Keratinocyte (primary cell): ENCODE results near the gene CACNA1B. TPM values are rescaled to one million over a fixed set of nuclear protein-coding genes. Genes with fewer than 3 reads are reported as not detected.

Experiments used
- DNase-seq: peaks from one replicate; pipeline ENCODE4 v3.0.0-alpha.2; 2011; ENCODE audit warnings: low read depth, missing footprints, low spot score
- FAIRE-seq: peaks from 2 replicates; lab custom pipeline; 2011; peaks lifted over from hg19 to GRCh38; lab: Jason Lieb, UNC
- H2AFZ ChIP-seq: 2 replicates; pipeline ENCODE4 v1.6.0; 2012; ENCODE audit warnings: low read length, control low read depth, inconsistent platforms; ENCODE audit not compliant: control insufficient read depth
- H3K27ac ChIP-seq: 2 replicates; pipeline ENCODE4 v1.5.1; 2011; ENCODE audit warnings: low read length; ENCODE audit not compliant: control insufficient read depth, insufficient read depth
- H3K27me3 ChIP-seq: 3 replicates; pipeline ENCODE4 v1.6.0; 2011; ENCODE audit warnings: low read length; ENCODE audit not compliant: control insufficient read depth, insufficient read depth; ENCODE audit errors: extremely low read depth
- H3K36me3 ChIP-seq, 2 experiments: 2 replicates in 1 of 2; 3 replicates in 1 of 2; pipeline ENCODE4 v1.5.1; 2011; ENCODE audit warnings: low read length in 2 of 2, mild to moderate bottlenecking in 1 of 2; ENCODE audit not compliant: control insufficient read depth in 2 of 2, insufficient read depth in 2 of 2; ENCODE audit errors: extremely low read depth in 1 of 2
- H3K4me1 ChIP-seq: 3 replicates; pipeline ENCODE4 v1.5.1; 2011; ENCODE audit warnings: low read length; ENCODE audit not compliant: control insufficient read depth, insufficient read depth; ENCODE audit errors: extremely low read depth
- H3K4me2 ChIP-seq: 3 replicates; pipeline ENCODE4 v1.6.0; 2011; ENCODE audit warnings: low read depth, low read length; ENCODE audit not compliant: control insufficient read depth, insufficient read depth; ENCODE audit errors: extremely low read depth
- H3K4me3 ChIP-seq, 3 experiments: fragments of 200-600 bp in 1 of 3; sonication (generic) in 1 of 3; 2 replicates in 2 of 3; 3 replicates in 1 of 3; pipeline ENCODE4 v1.5.1; 2011 to 2016; ENCODE audit warnings: low read length in 3 of 3, mild to moderate bottlenecking in 3 of 3, control low read depth in 2 of 3, inconsistent platforms in 1 of 3, low read depth in 1 of 3, mixed read lengths in 1 of 3, mixed run types in 1 of 3, moderate library complexity in 1 of 3; ENCODE audit not compliant: control insufficient read depth in 2 of 3, insufficient read depth in 2 of 3; ENCODE audit errors: extremely low read depth in 1 of 3
- H3K79me2 ChIP-seq: 2 replicates; pipeline ENCODE4 v1.6.0; 2012; ENCODE audit warnings: low read length; ENCODE audit not compliant: control insufficient read depth, insufficient read depth
- H3K9ac ChIP-seq: 3 replicates; pipeline ENCODE4 v1.6.0; 2011; ENCODE audit warnings: low read length; ENCODE audit not compliant: control insufficient read depth, insufficient read depth; ENCODE audit errors: extremely low read depth
- H3K9me1 ChIP-seq: 3 replicates; pipeline ENCODE4 v1.6.0; 2011; ENCODE audit warnings: low read length; ENCODE audit not compliant: control insufficient read depth, insufficient read depth; ENCODE audit errors: extremely low read depth
- H3K9me3 ChIP-seq: 2 replicates; pipeline ENCODE4 v1.5.1; 2012; ENCODE audit warnings: low read depth, low read length; ENCODE audit not compliant: control insufficient read depth
- H4K20me1 ChIP-seq: 3 replicates; pipeline ENCODE4 v1.6.0; 2011; ENCODE audit warnings: low read length; ENCODE audit not compliant: control insufficient read depth, insufficient read depth; ENCODE audit errors: extremely low read depth
- EZH2 ChIP-seq: IDR thresholded peaks from one replicate; pipeline ENCODE4 v1.6.1; 2012; ENCODE audit warnings: inconsistent platforms, mild to moderate bottlenecking, low read length, moderate library complexity
- dilution Hi-C: fragments of 300-500 bp; cut with MboI; formaldehyde crosslinking; loops from one replicate; pipeline ENCODE4 v1.7.0; 2020; ENCODE audit warnings: low sequenced_read_pairs; ENCODE audit not compliant: extremely low pct_ligation_motif_present
- polyA plus RNA-seq, 5 experiments: library from polyadenylated mRNA; depleted of rRNA in 3 of 5; stranded (reverse) in 3 of 5; stranded (forward) in 1 of 5; unstranded in 1 of 5; fragments of >200 nt; gene quantifications; 1 replicate in 1 of 5; 2 replicates in 3 of 5; 3 replicates in 1 of 5; pipeline versions ENCODE4 v1.2.1 to v1.2.3, GENCODE V29; 2011 to 2012; ENCODE audit warnings: missing spikeins in 2 of 5, low read depth in 1 of 5, low replicate concordance in 1 of 5
- TF ChIP-seq, protein P1 (sequence below), 3 experiments: IDR thresholded peaks in 1 of 3; conservative IDR thresholded peaks in 1 of 3; optimal IDR thresholded peaks in 1 of 3; 2 replicates in 2 of 3; 3 replicates in 1 of 3; pipeline versions ENCODE3 to v1.5.1; 2011; ENCODE audit warnings: low read length in 3 of 3, mild to moderate bottlenecking in 3 of 3, moderate library complexity in 2 of 3, control low read depth in 1 of 3, inconsistent platforms in 1 of 3; ENCODE audit not compliant: insufficient read depth in 2 of 3; ENCODE audit errors: extremely low read depth in 1 of 3

CACNA1B gene
- polyA plus RNA-seq, 1 donor (not counting 4 experiments of a cell fraction or from before 2014, with no cell fraction given) = 0.01 TPM

DNA sequence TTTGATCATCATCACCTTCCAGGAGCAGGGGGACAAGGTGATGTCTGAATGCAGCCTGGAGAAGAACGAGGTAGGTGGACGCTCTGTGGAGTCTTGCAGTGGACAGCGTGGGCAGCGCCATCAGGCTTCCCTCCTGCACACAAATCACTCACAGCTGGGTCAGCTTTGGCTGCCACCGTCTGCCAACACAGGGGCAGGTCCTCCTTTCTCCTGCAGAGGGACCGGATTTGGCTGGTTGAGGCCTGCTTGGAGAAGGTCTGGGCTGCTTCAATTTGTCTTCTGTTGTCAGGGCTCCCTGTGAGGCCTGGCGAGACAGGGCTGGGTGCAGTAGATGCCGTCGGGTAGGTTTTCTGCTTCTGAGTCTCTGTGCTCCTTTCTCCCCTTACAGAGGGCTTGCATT is 180.6 kb downstream of the CACNA1B start:
- H3K79me2 ChIP-seq = no peaks in the 10 kb centered on the region
- no peak overlapping the region for H3K4me2 ChIP-seq
- no peak overlapping the region for H3K9ac ChIP-seq
- H4K20me1 ChIP-seq = no peaks in the 10 kb centered on the region
- no peak overlapping the region for H2AFZ ChIP-seq
- no peaks in the 10 kb centered on the region for H3K9me1 ChIP-seq
- no peaks in the 10 kb centered on the region for H3K27me3 ChIP-seq
- DNase-seq (no peak), FAIRE-seq (no peak)
- H3K4me1 ChIP-seq = no peaks in the 10 kb centered on the region
- TF ChIP-seq, protein P1, sequence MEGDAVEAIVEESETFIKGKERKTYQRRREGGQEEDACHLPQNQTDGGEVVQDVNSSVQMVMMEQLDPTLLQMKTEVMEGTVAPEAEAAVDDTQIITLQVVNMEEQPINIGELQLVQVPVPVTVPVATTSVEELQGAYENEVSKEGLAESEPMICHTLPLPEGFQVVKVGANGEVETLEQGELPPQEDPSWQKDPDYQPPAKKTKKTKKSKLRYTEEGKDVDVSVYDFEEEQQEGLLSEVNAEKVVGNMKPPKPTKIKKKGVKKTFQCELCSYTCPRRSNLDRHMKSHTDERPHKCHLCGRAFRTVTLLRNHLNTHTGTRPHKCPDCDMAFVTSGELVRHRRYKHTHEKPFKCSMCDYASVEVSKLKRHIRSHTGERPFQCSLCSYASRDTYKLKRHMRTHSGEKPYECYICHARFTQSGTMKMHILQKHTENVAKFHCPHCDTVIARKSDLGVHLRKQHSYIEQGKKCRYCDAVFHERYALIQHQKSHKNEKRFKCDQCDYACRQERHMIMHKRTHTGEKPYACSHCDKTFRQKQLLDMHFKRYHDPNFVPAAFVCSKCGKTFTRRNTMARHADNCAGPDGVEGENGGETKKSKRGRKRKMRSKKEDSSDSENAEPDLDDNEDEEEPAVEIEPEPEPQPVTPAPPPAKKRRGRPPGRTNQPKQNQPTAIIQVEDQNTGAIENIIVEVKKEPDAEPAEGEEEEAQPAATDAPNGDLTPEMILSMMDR (optimal IDR thresholded peaks at IDR 0.05 in 1 of 3, IDR thresholded peaks at IDR 0.05 in 1 of 3, conservative IDR thresholded peaks at IDR 0.05 in 1 of 3; ENCODE audit: extremely low read depth in 1 of 3, insufficient read depth in 2 of 3, low read length in 3 of 3) = no peak
- TF ChIP-seq EZH2 = no peak
- H3K27ac ChIP-seq = no peak overlapping the region
- no peaks in the 10 kb centered on the region for H3K36me3 ChIP-seq
- dilution Hi-C loops = no loop called here
- no peaks in the 10 kb centered on the region for H3K9me3 ChIP-seq
- H3K4me3 ChIP-seq = no peak overlapping the region

- Histone ChIP-seq H3K9me1 (no peaks in the 10 kb centered on the region), H3K79me2 (no peaks in the 10 kb centered on the region), H2AFZ (no peak overlapping the region), H3K4me2 (no peak overlapping the region), H4K20me1 (no peaks in the 10 kb centered on the region), H3K36me3 (no peaks in the 10 kb centered on the region), H3K4me3 (no peak overlapping the region), H3K27ac (no peak overlapping the region), H3K4me1 (no peaks in the 10 kb centered on the region), H3K27me3 (no peaks in the 10 kb centered on the region), H3K9ac (no peak overlapping the region), H3K9me3 (no peaks in the 10 kb centered on the region)
- dilution Hi-C loops = no loop called here
- DNase-seq (no peak), FAIRE-seq (no peak)
- TF ChIP-seq, protein P1 (optimal IDR thresholded peaks at IDR 0.05 in 1 of 3, IDR thresholded peaks at IDR 0.05 in 1 of 3, conservative IDR thresholded peaks at IDR 0.05 in 1 of 3; ENCODE audit: extremely low read depth in 1 of 3, insufficient read depth in 2 of 3, low read length in 3 of 3) = no peak
- TF ChIP-seq EZH2 = no peak
Measured at GRCh38 chr9:138059196-138059595, 181.6 kb downstream of the CACNA1B start.
